Stomach (tissue), 4 donors: ENCODE measurements around the gene SIK2.

ENCODE experiments used
- POLR2A ChIP-seq, 4 donors: fragments of 450-650 bp; IDR thresholded peaks; one replicate each; pipeline ENCODE4 v1.6.1; 2016; ENCODE audit warnings: antibody characterized with exemption in 4 of 4, control low read depth in 2 of 4, mild to moderate bottlenecking in 1 of 4, moderate library complexity in 1 of 4
- POLR2AphosphoS5 ChIP-seq, 3 donors: sonication (generic); formaldehyde crosslinking; IDR thresholded peaks; one replicate each; pipeline ENCODE4 v1.6.1; 2016; ENCODE audit warnings: antibody characterized with exemption in 3 of 3
- TF ChIP-seq, protein P1 (sequence below), 7 experiments: fragments of 450-650 bp in 4 of 7; fragments of 200-600 bp in 3 of 7; sonication (generic) in 3 of 7; IDR thresholded peaks; one replicate each; pipeline ENCODE4 v1.5.1; 2016 to 2019; ENCODE audit warnings: antibody characterized with exemption in 7 of 7, control low read depth in 2 of 7, mild to moderate bottlenecking in 1 of 7

DNA sequence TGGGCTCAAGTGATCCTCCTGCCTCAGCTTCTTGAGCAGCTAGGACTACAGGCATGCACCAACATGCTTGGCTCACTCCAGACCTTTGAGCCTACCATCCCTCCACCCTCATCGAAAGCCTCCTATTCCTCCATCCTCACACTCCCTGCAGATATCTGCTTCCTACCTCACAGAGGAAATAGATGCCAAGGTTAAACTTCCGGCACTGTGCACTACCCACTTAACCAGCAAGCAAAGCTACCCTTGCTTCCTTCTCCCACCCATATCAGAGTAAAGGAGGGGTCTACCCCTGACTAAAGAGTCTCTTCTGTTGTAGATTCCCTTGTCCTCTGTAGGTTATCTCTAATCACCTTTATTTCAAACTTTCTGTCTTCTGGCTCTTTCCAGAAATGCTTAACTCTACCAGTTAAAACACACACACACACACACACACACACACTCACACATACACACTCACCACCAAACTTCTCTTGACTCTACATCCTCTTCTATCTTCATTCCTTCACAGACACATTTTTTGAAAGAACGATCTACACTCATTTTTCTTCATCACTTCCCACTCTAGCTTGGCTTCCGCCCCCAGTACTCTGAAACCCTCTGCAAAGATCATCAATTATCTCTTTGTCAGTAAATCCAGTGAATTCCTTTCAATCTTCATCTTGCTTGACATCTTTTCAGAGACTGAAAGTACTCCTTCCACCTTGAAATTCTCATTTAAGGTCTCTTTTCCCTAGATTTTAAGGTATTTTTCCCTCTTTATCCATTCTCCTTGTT lies 10.9 kb upstream of the SIK2 start:
- TF ChIP-seq, protein P1, sequence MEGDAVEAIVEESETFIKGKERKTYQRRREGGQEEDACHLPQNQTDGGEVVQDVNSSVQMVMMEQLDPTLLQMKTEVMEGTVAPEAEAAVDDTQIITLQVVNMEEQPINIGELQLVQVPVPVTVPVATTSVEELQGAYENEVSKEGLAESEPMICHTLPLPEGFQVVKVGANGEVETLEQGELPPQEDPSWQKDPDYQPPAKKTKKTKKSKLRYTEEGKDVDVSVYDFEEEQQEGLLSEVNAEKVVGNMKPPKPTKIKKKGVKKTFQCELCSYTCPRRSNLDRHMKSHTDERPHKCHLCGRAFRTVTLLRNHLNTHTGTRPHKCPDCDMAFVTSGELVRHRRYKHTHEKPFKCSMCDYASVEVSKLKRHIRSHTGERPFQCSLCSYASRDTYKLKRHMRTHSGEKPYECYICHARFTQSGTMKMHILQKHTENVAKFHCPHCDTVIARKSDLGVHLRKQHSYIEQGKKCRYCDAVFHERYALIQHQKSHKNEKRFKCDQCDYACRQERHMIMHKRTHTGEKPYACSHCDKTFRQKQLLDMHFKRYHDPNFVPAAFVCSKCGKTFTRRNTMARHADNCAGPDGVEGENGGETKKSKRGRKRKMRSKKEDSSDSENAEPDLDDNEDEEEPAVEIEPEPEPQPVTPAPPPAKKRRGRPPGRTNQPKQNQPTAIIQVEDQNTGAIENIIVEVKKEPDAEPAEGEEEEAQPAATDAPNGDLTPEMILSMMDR (IDR thresholded peaks at IDR 0.05), result no peak
- TF ChIP-seq POLR2A (IDR thresholded peaks at IDR 0.05), result no peak
- no peak for TF ChIP-seq POLR2AphosphoS5 (IDR thresholded peaks at IDR 0.05)
